T-cell (primary cell): ENCODE results near the gene PIH1D1. TPM values are rescaled to one million over a fixed set of nuclear protein-coding genes. Genes with fewer than 3 reads are reported as not detected.
"Not testable (repeated sequence)": the region's sequence is repeated elsewhere in the genome, so short reads cannot be mapped to it uniquely, and the experiment has no call there.

Experiments used
- ATAC-seq, 4 experiments: fragments of 200-7000 bp in 3 of 4; fragments of 150-1000 bp in 1 of 4; cut with Tn5 transposase; replicated peaks in 1 of 4; 1 replicate in 3 of 4; 2 replicates in 1 of 4; pipeline ENCODE4 v1.10.0; 2021; ENCODE audit warnings: moderate library complexity in 3 of 4, mild to moderate bottlenecking in 2 of 4, moderate number of reproducible peaks in 1 of 4
- CTCF ChIA-PET, 2 donors: fragments of 300-600 bp; sonication (Branson Sonifier 250); formaldehyde crosslinking; loops; one replicate each; lab custom pipeline; 2022; ENCODE audit warnings: antibody characterized with exemption in 2 of 2; lab: Charles Lee
- POLR2A ChIA-PET, 2 donors: fragments of 300-600 bp; sonication (Branson Sonifier 250); formaldehyde crosslinking; loops; one replicate each; lab custom pipeline; 2022; ENCODE audit warnings: antibody characterized with exemption in 2 of 2; lab: Charles Lee
- DNase-seq, 35 experiments: peaks; one replicate each; pipeline versions ENCODE4 v3.0.0 to v3.0.0-alpha.2; 2013 to 2023
- H3K27ac ChIP-seq: one replicate; pipeline ENCODE4 v1.5.1; 2013; ENCODE audit warnings: low read length
- H3K27me3 ChIP-seq, 2 experiments: replicated peaks in 1 of 2; 1 replicate in 1 of 2; 2 replicates in 1 of 2; pipeline versions ENCODE4 v1.6.1 to v1.7.0; 2013; ENCODE audit warnings: low read length in 1 of 2, mixed read lengths in 1 of 2; ENCODE audit not compliant: control insufficient read depth in 2 of 2, insufficient read depth in 2 of 2; ENCODE audit errors: extremely low read depth in 1 of 2
- H3K36me3 ChIP-seq, 2 donors: 1 replicate in 1 of 2; 2 replicates in 1 of 2; pipeline versions ENCODE4 v1.6.1 to v1.7.0; 2013; ENCODE audit warnings: low read length in 1 of 2; ENCODE audit not compliant: control insufficient read depth in 2 of 2, insufficient read depth in 1 of 2; ENCODE audit errors: extremely low read depth in 1 of 2
- H3K4me1 ChIP-seq, 2 experiments: 1 replicate in 1 of 2; 2 replicates in 1 of 2; pipeline versions ENCODE4 v1.6.1 to v1.7.0; 2013; ENCODE audit warnings: low read length in 2 of 2, mixed read lengths in 1 of 2; ENCODE audit not compliant: insufficient read depth in 2 of 2, control insufficient read depth in 1 of 2; ENCODE audit errors: extremely low read depth in 1 of 2
- H3K4me3 ChIP-seq, 2 donors: 1 replicate in 1 of 2; 2 replicates in 1 of 2; pipeline versions ENCODE4 v1.5.1 to v1.7.0; 2013; ENCODE audit warnings: mild to moderate bottlenecking in 2 of 2, low read length in 1 of 2, moderate library complexity in 1 of 2; ENCODE audit not compliant: control insufficient read depth in 1 of 2; ENCODE audit errors: extremely low read depth in 1 of 2
- H3K9me3 ChIP-seq: 2 replicates; pipeline ENCODE4 v1.7.0; 2013
- H3K27ac Mint-ChIP-seq, 2 donors: one replicate each; pipeline ENCODE4 v1.8.0; 2020 to 2021; ENCODE audit warnings: mild to moderate bottlenecking in 2 of 2, mixed read lengths in 2 of 2
- H3K27me3 Mint-ChIP-seq, 2 donors: one replicate each; pipeline ENCODE4 v1.8.0; 2021 to 2022; ENCODE audit warnings: mixed read lengths in 2 of 2
- H3K36me3 Mint-ChIP-seq: one replicate; pipeline ENCODE4 v1.8.0; 2021; ENCODE audit warnings: mixed read lengths
- H3K4me1 Mint-ChIP-seq, 3 donors: one replicate each; pipeline ENCODE4 v1.8.0; 2020 to 2022; ENCODE audit warnings: mixed read lengths in 3 of 3, mild to moderate bottlenecking in 1 of 3
- H3K4me3 Mint-ChIP-seq, 3 donors: one replicate each; pipeline ENCODE4 v1.8.0; 2020 to 2022; ENCODE audit warnings: mild to moderate bottlenecking in 3 of 3, mixed read lengths in 3 of 3, moderate library complexity in 3 of 3
- H3K9me3 Mint-ChIP-seq, 3 donors: one replicate each; pipeline ENCODE4 v1.8.0; 2020 to 2022; ENCODE audit warnings: mixed read lengths in 3 of 3
- WGBS: methylation state at CpG from one replicate; pipeline ENCODE4 v1.1.5; 2013; ENCODE audit warnings: missing lambda C conversion rate; ENCODE audit not compliant: insufficient coverage; 5-methylcytosine and 5-hydroxymethylcytosine counted together
- total RNA-seq, 35 experiments: library from RNA in 6 of 35; stranded (reverse) in 6 of 35; fragments of 120-200 nt in 1 of 35; gene quantifications; one replicate each; pipeline versions ENCODE4 v1.2.1 to v1.2.4 and lab custom pipeline; 2013 to 2026

The PIH1D1 gene
- total RNA-seq, 5 donors from 2014 or later (not counting 1 experiment from before 2014, with no cell fraction given) = 122 to 196 (median 163) TPM

DNA sequence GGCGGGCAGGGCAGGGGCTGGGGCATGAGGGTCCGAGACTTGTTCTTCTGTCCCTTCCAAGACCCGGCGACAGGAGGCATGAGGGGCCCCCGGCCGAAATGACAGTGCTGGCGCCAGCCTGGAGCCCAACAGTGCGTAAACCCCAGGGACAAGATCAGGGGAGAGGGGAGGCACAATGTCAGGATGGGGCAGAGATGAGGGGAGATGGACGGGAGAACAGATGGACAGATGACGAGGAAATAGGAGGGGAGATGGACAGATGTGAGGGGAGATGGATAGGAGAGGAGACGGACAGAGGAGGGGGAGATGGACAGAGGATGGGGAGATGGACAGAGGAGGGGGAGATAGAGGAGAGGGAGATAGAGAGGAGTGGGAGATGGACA is 22.9 kb upstream of the PIH1D1 start:
- 2% methylated on average over 11 of the region's 11 CpGs for WGBS
- peak overlapping the region; percentile 89 to 96 (median 94) for H3K4me3 Mint-ChIP-seq
- CTCF ChIA-PET = interaction anchor here in 1 of 2 donors (1.7 kb wide), 1 partner anchor 23 kb away, joined by 6 read pairs; the partner anchor contains the start of gene PIH1D1
- peaks cover 12% of the 10 kb centered on the region for H3K36me3 Mint-ChIP-seq
- H3K36me3 ChIP-seq = peaks cover 0 to 28% of the 10 kb centered on the region in 2 donors
- H3K4me1 ChIP-seq = peaks cover 33 to 80% of the 10 kb centered on the region in 2 experiments
- H3K4me1 Mint-ChIP-seq = peaks cover 50 to 64% (median 59%) of the 10 kb centered on the region in 3 donors
- DNase-seq (no peak), ATAC-seq (no peak)
- H3K9me3 ChIP-seq = no peaks in the 10 kb centered on the region
- no peaks in the 10 kb centered on the region for H3K9me3 Mint-ChIP-seq
- peak overlapping the region; percentile 93 for H3K27ac ChIP-seq
- peak overlapping the region; percentile 93 to 97 for H3K27ac Mint-ChIP-seq
- no peaks in the 10 kb centered on the region for H3K27me3 Mint-ChIP-seq
- peak overlapping the region; percentile 90 to 94 for H3K4me3 ChIP-seq
- POLR2A ChIA-PET = no interaction called here
- H3K27me3 ChIP-seq = no peaks in the 10 kb centered on the region

DNA sequence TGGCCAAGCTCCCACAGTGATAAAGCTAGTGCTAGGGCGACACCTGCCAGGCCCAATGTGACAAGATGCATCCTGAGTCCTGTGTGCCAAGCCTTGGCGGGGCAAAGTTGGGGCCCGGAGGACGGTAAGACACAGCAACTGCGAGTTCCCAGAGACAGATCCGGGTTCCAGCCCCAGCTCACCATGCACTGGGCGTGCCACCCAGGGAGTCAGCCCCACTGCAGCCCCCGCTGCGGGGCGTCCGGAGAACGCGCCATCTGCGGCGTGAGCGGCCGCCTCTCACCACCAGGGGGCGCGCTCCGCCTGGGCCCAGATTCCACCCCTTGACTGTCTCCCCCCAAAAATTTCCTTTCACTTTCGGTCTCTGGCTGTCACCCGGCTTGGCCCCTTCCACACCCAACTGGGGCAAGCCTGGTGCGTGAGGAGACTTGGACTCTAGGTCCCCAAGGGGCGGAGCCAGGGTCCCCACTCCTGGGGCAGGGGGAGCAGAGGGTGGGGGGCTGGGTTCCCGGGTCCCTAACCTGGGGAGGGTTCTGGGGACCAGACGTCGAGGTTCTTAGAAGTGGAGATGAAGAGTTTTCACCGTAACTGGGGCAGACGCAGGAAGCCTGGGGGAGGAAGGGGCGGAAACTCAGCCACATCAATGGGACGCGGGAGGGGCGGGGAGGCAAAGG is 22.4 kb upstream of the PIH1D1 start, which contains the start of gene FLT3LG:
Gene FLT3LG, plus strand, starts transcription at position 348 of the 674 bp plus-strand sequence. CDS start 425 bp downstream, outside the sequence.
- ChIA-PET POLR2A (interaction anchor here (0.5 to 0.7 kb wide), 3 partner anchors 9 to 248 kb away, joined by 3 to 7 read pairs (median 5); no protein-coding TSS in a partner anchor), CTCF (interaction anchor here (0.6 to 1.9 kb wide), 12 partner anchors 9 to 97 kb away, joined by 3 to 12 read pairs (median 4); partner anchors contain the start of genes ALDH16A1 (in 1 of the 2), PIH1D1 (in 1 of the 2) and RPS11 (in 1 of the 2))

DNA sequence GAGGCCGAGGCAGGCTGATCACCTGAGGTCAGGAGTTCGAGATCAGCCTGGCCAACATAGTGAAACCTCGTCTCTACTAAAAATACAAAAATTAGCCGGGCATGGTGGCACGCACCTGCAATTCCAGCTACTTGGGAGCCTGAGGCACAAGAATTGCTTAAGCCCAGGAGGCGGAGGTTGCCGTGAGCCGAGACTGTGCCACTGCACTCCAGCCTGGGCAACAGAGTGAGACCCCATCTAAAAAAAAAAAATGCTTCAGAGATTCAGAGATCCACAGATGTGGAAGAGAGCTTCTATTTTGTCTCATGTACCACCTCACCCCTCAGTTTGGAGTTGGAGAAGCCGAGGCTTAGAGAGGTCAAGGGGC is 21.9 kb upstream of the PIH1D1 start:
- not testable (repeated sequence) for H3K27me3 ChIP-seq, DNase-seq, H3K9me3 ChIP-seq, H3K27me3 Mint-ChIP-seq, ATAC-seq, H3K9me3 Mint-ChIP-seq
- WGBS = 53% methylated on average over 4 of the region's 9 CpGs
- H3K27ac Mint-ChIP-seq = peak overlapping the region; percentile 93 to 97
- peak overlapping the region; percentile 93 for H3K27ac ChIP-seq
- CTCF ChIA-PET = interaction anchor here (0.6 to 1.9 kb wide), 12 partner anchors 8 to 98 kb away, joined by 3 to 12 read pairs (median 4); partner anchors contain the start of genes ALDH16A1 (in 1 of the 2), PIH1D1 (in 1 of the 2) and RPS11 (in 1 of the 2)
- peaks cover 39 to 83% of the 10 kb centered on the region in 2 experiments for H3K4me1 ChIP-seq
- H3K4me3 ChIP-seq = peak overlapping the region; percentile 61 to 94
- H3K4me1 Mint-ChIP-seq = peaks cover 56 to 70% (median 60%) of the 10 kb centered on the region in 3 donors
- POLR2A ChIA-PET = interaction anchor here (0.5 to 0.7 kb wide), 3 partner anchors 8 to 248 kb away, joined by 3 to 7 read pairs (median 5); no protein-coding TSS in a partner anchor
- H3K36me3 Mint-ChIP-seq = peaks cover 12% of the 10 kb centered on the region
- peak overlapping the region; percentile 89 to 96 (median 94) for H3K4me3 Mint-ChIP-seq
- peaks cover 0 to 22% of the 10 kb centered on the region in 2 donors for H3K36me3 ChIP-seq

More for the DNA sequence above, 22.4 kb upstream of the PIH1D1 start, which contains the start of gene FLT3LG:
- H3K4me1 Mint-ChIP-seq = peaks cover 54 to 67% (median 59%) of the 10 kb centered on the region in 3 donors
- H3K36me3 ChIP-seq = peaks cover 0 to 27% of the 10 kb centered on the region in 2 donors
- peak within 1 kb of the TSS; percentile 90 to 94 for H3K4me3 ChIP-seq
- no peaks in the 10 kb centered on the region for H3K27me3 Mint-ChIP-seq
- no peaks in the 10 kb centered on the region for H3K9me3 Mint-ChIP-seq
- H3K27me3 ChIP-seq = no peaks in the 10 kb centered on the region
- peak; percentile 67 to 76 (median 69) for ATAC-seq
- peaks cover 36 to 83% of the 10 kb centered on the region in 2 experiments for H3K4me1 ChIP-seq
- H3K27ac ChIP-seq = peak within 1 kb of the TSS; percentile 93
- DNase-seq = peak; percentile 83 to 96 (median 89)
- peaks cover 11% of the 10 kb centered on the region for H3K36me3 Mint-ChIP-seq
- WGBS = 0% methylated on average over 23 of the region's 33 CpGs
- H3K4me3 Mint-ChIP-seq = peak within 1 kb of the TSS; percentile 89 to 96 (median 94)
- peak within 1 kb of the TSS; percentile 93 to 97 for H3K27ac Mint-ChIP-seq
- no peaks in the 10 kb centered on the region for H3K9me3 ChIP-seq

DNA sequence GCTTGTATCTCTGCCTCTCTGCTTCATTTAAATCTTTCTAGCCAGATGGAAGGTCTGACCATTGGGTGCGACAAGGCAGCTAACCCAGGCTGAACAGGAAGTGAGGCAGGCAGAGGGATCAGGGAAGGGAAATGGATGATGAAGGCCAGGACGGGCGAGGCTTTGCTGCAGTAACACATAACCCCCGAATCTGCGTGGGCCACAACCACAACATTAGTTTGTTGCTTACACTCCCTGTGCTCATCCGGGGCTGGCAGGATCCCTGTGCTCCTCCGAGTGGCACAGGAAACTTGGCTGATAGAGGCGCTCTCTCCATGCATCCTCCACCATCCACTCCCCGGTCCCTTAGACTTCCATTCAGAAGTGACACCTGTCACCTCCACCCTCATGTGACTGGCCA is 21.3 kb upstream of the PIH1D1 start:
- Histone ChIP-seq H3K4me1 (peaks cover 45 to 84% of the 10 kb centered on the region in 2 experiments), H3K36me3 (peaks cover 0 to 19% of the 10 kb centered on the region in 2 donors), H3K27me3 (no peaks in the 10 kb centered on the region), H3K27ac (peak overlapping the region; percentile 93), H3K9me3 (no peaks in the 10 kb centered on the region), H3K4me3 (no peak overlapping the region)
- peak overlapping the region; percentile 89 to 96 (median 94) for H3K4me3 Mint-ChIP-seq
- POLR2A ChIA-PET = interaction anchor here in 1 of 2 donors (1.0 kb wide), 1 partner anchor 15 kb away, joined by 4 read pairs; no protein-coding TSS in a partner anchor
- CTCF ChIA-PET = interaction anchor here (0.5 to 1.9 kb wide), 12 partner anchors 20 to 102 kb away, joined by 3 to 12 read pairs (median 4); partner anchors contain the start of genes ALDH16A1 (in 1 of the 2), PIH1D1 (in 1 of the 2) and RPS11 (in 1 of the 2)
- H3K4me1 Mint-ChIP-seq = peaks cover 58 to 73% (median 65%) of the 10 kb centered on the region in 3 donors
- ATAC-seq = no peak
- no peaks in the 10 kb centered on the region for H3K27me3 Mint-ChIP-seq
- H3K27ac Mint-ChIP-seq = peak overlapping the region; percentile 93 to 97
- H3K36me3 Mint-ChIP-seq = peaks cover 12% of the 10 kb centered on the region
- peak in 2 of 35 experiments; percentile 13 to 27 for DNase-seq
- 45% methylated on average over 3 of the region's 9 CpGs for WGBS
- H3K9me3 Mint-ChIP-seq = no peaks in the 10 kb centered on the region

DNA sequence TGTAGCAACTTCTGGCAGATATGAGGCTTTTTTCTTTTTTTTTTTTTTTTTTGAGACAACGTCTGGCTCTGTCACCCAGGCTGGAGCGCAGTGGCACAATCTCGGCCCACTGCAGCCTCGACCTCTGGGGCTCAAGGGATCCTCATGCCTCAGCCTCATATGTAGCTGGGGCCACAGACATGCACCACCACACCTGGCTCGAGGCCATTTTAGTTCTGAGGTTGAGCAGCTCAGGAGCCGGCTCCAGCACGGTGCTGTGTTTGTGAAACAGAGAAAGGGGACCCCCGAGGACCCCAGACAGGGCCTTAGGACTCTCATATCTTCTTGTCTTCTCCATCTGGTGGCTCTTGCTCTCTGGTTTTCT is 19.0 kb upstream of the PIH1D1 start:
- Histone ChIP-seq H3K4me3 (no peak overlapping the region), H3K9me3 (no peaks in the 10 kb centered on the region), H3K27ac (peak overlapping the region; percentile 98), H3K4me1 (peaks cover 43 to 88% of the 10 kb centered on the region in 2 experiments), H3K27me3 (no peaks in the 10 kb centered on the region), H3K36me3 (peaks cover 0 to 11% of the 10 kb centered on the region in 2 donors)
- no peak for DNase-seq
- Mint-ChIP-seq H3K27me3 (no peaks in the 10 kb centered on the region), H3K36me3 (peaks cover 4% of the 10 kb centered on the region), H3K9me3 (no peaks in the 10 kb centered on the region), H3K27ac (peak overlapping the region; percentile 89 to 94), H3K4me1 (peaks cover 46 to 64% (median 55%) of the 10 kb centered on the region in 3 donors), H3K4me3 (peak overlapping the region; percentile 6 to 65 (median 24))
- no peak for ATAC-seq
- ChIA-PET CTCF (interaction anchor here (0.6 to 1.6 kb wide), 16 partner anchors 9 to 247 kb away, joined by 3 to 12 read pairs (median 4); partner anchors contain the start of genes ALDH16A1 (in 1 of the 2), PIH1D1 (in 1 of the 2) and RPS11 (in 1 of the 2)), POLR2A (interaction anchor here (0.6 to 2.4 kb wide), 3 partner anchors 8 to 17 kb away, joined by 3 to 11 read pairs (median 3); partner anchors contain the start of gene ALDH16A1 (in 1 of the 2))
- 25% methylated on average over 2 of the region's 8 CpGs for WGBS
